Panc1 (cell line): ENCODE results near the gene SLC12A8. TPM values are rescaled to one million over a fixed set of nuclear protein-coding genes. Genes with fewer than 3 reads are reported as not detected.

Experiments used
- ATAC-seq: fragments of 200-7000 bp; cut with Tn5 transposase; 2 replicates; pipeline ENCODE4 v1.9.1; 2020; ENCODE audit warnings: mild to moderate bottlenecking, moderate library complexity
- BruUV-seq: library from RNA; stranded (reverse); fragments of 400-500 nt; replicated peaks from 2 replicates; lab custom pipeline; 2021; lab: Mats Ljungman, UMichigan
- CTCF ChIA-PET: fragments of 300-600 bp; sonication (Branson Sonifier 250); formaldehyde crosslinking; loops from one replicate; lab custom pipeline; 2022; ENCODE audit warnings: antibody characterized with exemption; lab: Charles Lee
- POLR2A ChIA-PET: fragments of 300-600 bp; sonication (Branson Sonifier 250); formaldehyde crosslinking; loops from one replicate; lab custom pipeline; 2022; ENCODE audit warnings: antibody characterized with exemption; lab: Charles Lee
- DNase-seq: peaks from one replicate; pipeline ENCODE4 v3.0.0-alpha.2; 2010; ENCODE audit warnings: low read depth, low spot score
- H3K27ac ChIP-seq: 2 replicates; pipeline ENCODE4 v1.5.1; 2011; ENCODE audit warnings: mild to moderate bottlenecking, low read length, inconsistent platforms
- H3K27me3 ChIP-seq: fragments of 200-500 bp; sonication (Bioruptor generic); 2 replicates; pipeline ENCODE4 v1.6.0; 2014; ENCODE audit warnings: low read length, inconsistent platforms; ENCODE audit not compliant: control insufficient read depth, insufficient read depth
- H3K36me3 ChIP-seq: fragments of 200-500 bp; sonication (Bioruptor generic); 2 replicates; pipeline ENCODE4 v1.5.1; 2014; ENCODE audit warnings: inconsistent platforms, mild to moderate bottlenecking, low read length, moderate library complexity; ENCODE audit not compliant: control insufficient read depth, insufficient read depth
- H3K4me1 ChIP-seq: 2 replicates; pipeline ENCODE4 v1.5.1; 2011; ENCODE audit warnings: inconsistent platforms, mild to moderate bottlenecking, low read length, moderate library complexity; ENCODE audit not compliant: control insufficient read depth, insufficient read depth
- H3K4me3 ChIP-seq, 2 experiments: 2 replicates each; pipeline ENCODE4 v1.5.1; 2011 to 2012; ENCODE audit warnings: low read depth in 2 of 2, low read length in 2 of 2, mild to moderate bottlenecking in 2 of 2, inconsistent platforms in 1 of 2, moderate library complexity in 1 of 2
- H3K9me3 ChIP-seq: fragments of 200-500 bp; sonication (Bioruptor generic); 2 replicates; pipeline ENCODE4 v1.5.1; 2014; ENCODE audit warnings: low read depth, mild to moderate bottlenecking, inconsistent platforms, low read length, moderate library complexity; ENCODE audit not compliant: control insufficient read depth, insufficient read depth
- CTCF ChIP-seq: fragments of 450-650 bp; IDR thresholded peaks from 2 replicates; pipeline ENCODE4 v1.5.1; 2017; ENCODE audit warnings: mild to moderate bottlenecking
- POLR2AphosphoS5 ChIP-seq: IDR thresholded peaks from 2 replicates; pipeline ENCODE4 v1.6.1; 2012; ENCODE audit warnings: mild to moderate bottlenecking, low read depth, low read length, moderate library complexity
- REST ChIP-seq, 2 experiments: IDR thresholded peaks; 2 replicates each; pipeline ENCODE4 v1.6.1; 2011 to 2012; ENCODE audit warnings: low read depth in 2 of 2, control low read depth in 1 of 2, low read length in 1 of 2, mild to moderate bottlenecking in 1 of 2, moderate library complexity in 1 of 2; ENCODE audit not compliant: insufficient read depth in 1 of 2
- SIN3A ChIP-seq: IDR thresholded peaks from 2 replicates; pipeline ENCODE4 v1.6.1; 2012; ENCODE audit warnings: low read depth, mild to moderate bottlenecking, low read length, moderate library complexity, borderline replicate concordance; ENCODE audit not compliant: insufficient read depth
- TCF7L2 ChIP-seq: IDR thresholded peaks from 2 replicates; pipeline ENCODE4 v1.6.1; 2011; ENCODE audit warnings: mild to moderate bottlenecking, low read depth, low read length, inconsistent platforms
- in situ Hi-C: cut with HindIII; loops from 2 replicates; pipeline ENCODE4 v1.10.0; 2016; ENCODE audit warnings: low sequenced_read_pairs, low pct_unique_long_range_greater_than_20kb
- intact Hi-C: fragments of 100-400 bp; cut with micrococcal nuclease; formaldehyde crosslinking; loops from one replicate; pipeline ENCODE4 v1.10.0; 2022; ENCODE audit not compliant: unreplicated experiment
- total RNA-seq: library from RNA; stranded (reverse); gene quantifications from one replicate; pipeline ENCODE4 v1.2.1, GENCODE V29; 2021; ENCODE audit not compliant: unreplicated experiment

SLC12A8 gene
- total RNA-seq, 1 experiment from 2014 or later, result 7.0 TPM

- Histone ChIP-seq H3K9me3 (no peaks in the 10 kb centered on the region), H3K4me1 (peaks cover 39% of the 10 kb centered on the region), H3K4me3 (no peak overlapping the region), H3K27ac (peak overlapping the region; percentile 62), H3K27me3 (no peaks in the 10 kb centered on the region), H3K36me3 (no peaks in the 10 kb centered on the region)
- DNase-seq (no peak), ATAC-seq (no peak)
- no TSS peak for BruUV-seq
- in situ Hi-C loops, result no loop called here
- ChIA-PET CTCF (interaction anchor here (0.5 kb wide), 1 partner anchor 973 kb away, joined by 5 read pairs; the partner anchor contains the start of gene SLC41A3), POLR2A (no interaction called here)
- no peak for TF ChIP-seq TCF7L2
- TF ChIP-seq SIN3A, result no peak
- no peak for TF ChIP-seq REST (IDR thresholded peaks at IDR 0.05; ENCODE audit: insufficient read depth in 1 of 2, low read depth in 2 of 2, low read length in 1 of 2)
- no peak for TF ChIP-seq CTCF
- no peak for TF ChIP-seq POLR2AphosphoS5
- intact Hi-C loops, result no loop called here
Measured at GRCh38 chr3:125110876-125111480, 101.6 kb downstream of the SLC12A8 start.

- H3K27ac ChIP-seq, result peak overlapping the region; percentile 62; the same call in 1 of the 2 replicates
- peaks cover 32% of the 10 kb centered on the region for H3K4me1 ChIP-seq
- in situ Hi-C loops, result no loop called here
- ATAC-seq (peak; percentile 44), DNase-seq (no peak)
- no TSS peak for BruUV-seq
- ChIA-PET POLR2A (no interaction called here), CTCF (no interaction called here)
- H3K36me3 ChIP-seq, result no peaks in the 10 kb centered on the region
- TF ChIP-seq CTCF, result no peak
- no peak for TF ChIP-seq SIN3A
- TF ChIP-seq REST (IDR thresholded peaks at IDR 0.05; ENCODE audit: insufficient read depth in 1 of 2, low read depth in 2 of 2, low read length in 1 of 2), result no peak
- TF ChIP-seq POLR2AphosphoS5, result no peak
- no peak for TF ChIP-seq TCF7L2
- intact Hi-C loops, result no loop called here
- no peaks in the 10 kb centered on the region for H3K9me3 ChIP-seq
- H3K4me3 ChIP-seq, result no peak overlapping the region
- H3K27me3 ChIP-seq, result no peaks in the 10 kb centered on the region
Measured at GRCh38 chr3:125110016-125110875, 102.3 kb downstream of the SLC12A8 start.
